HepG2 (cell line): Measurements from ENCODE around the gene SDE2. TPM values are rescaled to one million over a fixed set of nuclear protein-coding genes. Genes with fewer than 3 reads are reported as not detected.

Experiments
- ATAC-seq: fragments of 200-7000 bp; cut with Tn5 transposase; 3 replicates; pipeline ENCODE4 v1.9.1; 2020; ENCODE audit warnings: mild to moderate bottlenecking, moderate library complexity
- BruUV-seq: library from RNA; stranded (reverse); fragments of 400-500 nt; replicated peaks from 2 replicates; lab custom pipeline; 2021; lab: Mats Ljungman, UMichigan
- CTCF ChIA-PET: fragments of 300-600 bp; formaldehyde crosslinking; extraction: SDS; loops from one replicate; lab custom pipeline; 2021; ENCODE audit warnings: low total read pairs, inconsistent platforms, low intra/inter-chr PET ratio; lab: Yijun Ruan, JAX
- POLR2A ChIA-PET: fragments of 350-600 bp; sonication (Branson Sonifier 250); formaldehyde crosslinking; loops from one replicate; lab custom pipeline; 2020; ENCODE audit warnings: antibody characterized with exemption, inconsistent platforms; lab: Yijun Ruan, JAX
- DNase-seq: peaks from one replicate; pipeline ENCODE4 v3.0.0-alpha.2; 2015; ENCODE audit warnings: low spot score
- FAIRE-seq: peaks from 3 replicates; lab custom pipeline; 2011; peaks lifted over from hg19 to GRCh38; lab: Jason Lieb, UNC
- H2AFZ ChIP-seq: one replicate; pipeline ENCODE4 v1.6.1; 2011; ENCODE audit warnings: low read length, inconsistent platforms
- H3K27ac ChIP-seq: fragments of 300-600 bp; 3 replicates; pipeline ENCODE4 v1.8.0; 2011; ENCODE audit warnings: mixed run types, mild to moderate bottlenecking, mixed read lengths, low read length, inconsistent platforms; ENCODE audit not compliant: insufficient read depth; ENCODE audit errors: extremely low read length
- H3K27me3 ChIP-seq, 2 experiments: fragments of 200-600 bp in 1 of 2; 2 replicates in 1 of 2; 3 replicates in 1 of 2; pipeline versions ENCODE4 v1.6.0 to v1.8.0; 2011; ENCODE audit warnings: low read length in 2 of 2, mild to moderate bottlenecking in 2 of 2, moderate library complexity in 2 of 2, inconsistent platforms in 1 of 2; ENCODE audit not compliant: insufficient read depth in 2 of 2, control insufficient read depth in 1 of 2
- H3K36me3 ChIP-seq, 2 experiments: fragments of 200-600 bp in 1 of 2; replicated peaks in 1 of 2; 2 replicates in 1 of 2; 3 replicates in 1 of 2; pipeline versions ENCODE4 v1.5.1 to v1.8.0; 2011; ENCODE audit warnings: low read length in 2 of 2, inconsistent platforms in 1 of 2; ENCODE audit not compliant: insufficient read depth in 2 of 2, control insufficient read depth in 1 of 2
- H3K4me1 ChIP-seq: 2 replicates; pipeline ENCODE4 v1.5.1; 2012; ENCODE audit warnings: low read length, inconsistent platforms; ENCODE audit not compliant: insufficient read depth
- H3K4me2 ChIP-seq: 2 replicates; pipeline ENCODE4 v1.6.0; 2011; ENCODE audit warnings: low read depth, low read length, inconsistent platforms
- H3K4me3 ChIP-seq, 3 experiments: fragments of 200-600 bp in 1 of 3; sonication (generic), shearing (Covaris generic) in 1 of 3; replicated peaks in 1 of 3; 2 replicates each; pipeline ENCODE4 v1.5.1; 2011 to 2016; ENCODE audit warnings: low read length in 3 of 3, inconsistent platforms in 2 of 3, low read depth in 2 of 3, mild to moderate bottlenecking in 2 of 3, control low read depth in 1 of 3, mixed read lengths in 1 of 3; ENCODE audit not compliant: insufficient read depth in 1 of 3
- H3K79me2 ChIP-seq: one replicate; pipeline ENCODE4 v1.6.1; 2011; ENCODE audit warnings: low read length, inconsistent platforms; ENCODE audit not compliant: insufficient read depth
- H3K9ac ChIP-seq: 2 replicates; pipeline ENCODE4 v1.6.0; 2011; ENCODE audit warnings: mild to moderate bottlenecking, low read depth, low read length, inconsistent platforms; ENCODE audit not compliant: insufficient read depth
- H3K9me3 ChIP-seq: 2 replicates; pipeline ENCODE4 v1.5.1; 2012; ENCODE audit warnings: mild to moderate bottlenecking, low read length
- H4K20me1 ChIP-seq: 2 replicates; pipeline ENCODE4 v1.6.0; 2011; ENCODE audit warnings: inconsistent platforms, mild to moderate bottlenecking, low read length, moderate library complexity; ENCODE audit not compliant: insufficient read depth
- FOXO1 ChIP-seq: sonication (generic); formaldehyde crosslinking; IDR thresholded peaks from 2 replicates; pipeline ENCODE4 v1.4.0; 2020; ENCODE audit warnings: missing genetic modification reagents
- FUBP1 ChIP-seq: sonication (generic); formaldehyde crosslinking; IDR thresholded peaks from 2 replicates; pipeline ENCODE4 v1.5.1; 2020; ENCODE audit warnings: missing genetic modification reagents, mild to moderate bottlenecking, borderline replicate concordance
- HDAC6 ChIP-seq: fragments of 200-600 bp; sonication (generic); IDR thresholded peaks from 2 replicates; pipeline ENCODE4 v1.7.0; 2017; ENCODE audit warnings: mild to moderate bottlenecking, antibody characterized with exemption, low read length, low read depth
- ONECUT2 ChIP-seq: sonication (generic); formaldehyde crosslinking; IDR thresholded peaks from 2 replicates; pipeline ENCODE4 v1.4.0; 2020; ENCODE audit warnings: missing genetic modification reagents
- PITX1 ChIP-seq: sonication (generic); formaldehyde crosslinking; IDR thresholded peaks from 2 replicates; pipeline ENCODE4 v1.5.1; 2020; ENCODE audit warnings: mild to moderate bottlenecking, missing genetic modification reagents
- POGZ ChIP-seq: sonication (generic); formaldehyde crosslinking; IDR thresholded peaks from 2 replicates; pipeline ENCODE4 v1.4.0; 2020; ENCODE audit warnings: mild to moderate bottlenecking, missing genetic modification reagents
- RFXAP ChIP-seq: sonication (generic); formaldehyde crosslinking; IDR thresholded peaks from 2 replicates; pipeline ENCODE4 v1.4.0; 2020; ENCODE audit warnings: missing genetic modification reagents, borderline replicate concordance
- RNF2 ChIP-seq: fragments of 450-650 bp; conservative IDR thresholded peaks from 2 replicates; pipeline ENCODE4 v1.6.1; 2016; ENCODE audit warnings: low read depth
- SNAPC4 ChIP-seq: sonication (generic); formaldehyde crosslinking; IDR thresholded peaks from 2 replicates; pipeline ENCODE4 v1.4.0; 2020; ENCODE audit warnings: mild to moderate bottlenecking, missing genetic modification reagents
- TEF ChIP-seq: sonication (generic); formaldehyde crosslinking; IDR thresholded peaks from 2 replicates; pipeline ENCODE4 v1.5.0; 2020; ENCODE audit warnings: missing genetic modification reagents
- YY1 ChIP-seq: IDR thresholded peaks from 2 replicates; pipeline ENCODE4 v1.6.1; 2011; ENCODE audit warnings: low read length, low read depth, moderate library complexity, mild to moderate bottlenecking; ENCODE audit not compliant: insufficient read depth, insufficient replicate concordance
- ZNF691 ChIP-seq: sonication (generic); formaldehyde crosslinking; IDR thresholded peaks from 2 replicates; pipeline ENCODE4 v1.4.0; 2020; ENCODE audit warnings: missing genetic modification reagents, low read depth, mild to moderate bottlenecking, borderline replicate concordance
- ZNF773 ChIP-seq: sonication (generic); formaldehyde crosslinking; IDR thresholded peaks from 2 replicates; pipeline ENCODE4 v1.4.0; 2020; ENCODE audit warnings: missing genetic modification reagents, borderline replicate concordance
- WGBS: methylation state at CpG from one replicate; pipeline ENCODE4 v1.1.6; 2017; ENCODE audit warnings: low lambda C conversion rate; 5-methylcytosine and 5-hydroxymethylcytosine counted together
- in situ Hi-C: cut with HindIII; loops from 2 replicates; pipeline ENCODE4 v1.10.0; 2017; ENCODE audit warnings: low pct_unique_long_range_greater_than_20kb; ENCODE audit not compliant: extremely low pct_ligation_motif_present
- intact Hi-C: fragments of 100-400 bp; cut with micrococcal nuclease; formaldehyde crosslinking; loops from one replicate; pipeline ENCODE4 v1.10.0; 2022; ENCODE audit not compliant: unreplicated experiment
- polyA plus RNA-seq, 8 experiments: library from polyadenylated mRNA; depleted of rRNA in 3 of 8; stranded (reverse) in 7 of 8; unstranded in 1 of 8; fragments of >200 nt; fragmentation: Illumina TruSeq in 4 of 8; extraction: Trizol in 4 of 8; gene quantifications; 2 replicates each; pipeline versions ENCODE4 v1.2.1 to v1.2.3, GENCODE V29; 2011 to 2016; ENCODE audit warnings: low read depth in 4 of 8, missing spikeins in 1 of 8, mixed read lengths in 1 of 8; ENCODE audit not compliant: insufficient read depth in 1 of 8
- total RNA-seq, 5 experiments: library from RNA; depleted of rRNA; stranded (reverse); fragments of >200 nt; fragmentation: Illumina TruSeq; extraction: Trizol; gene quantifications; 2 replicates each; pipeline ENCODE4 v1.2.3, GENCODE V29; 2016; ENCODE audit warnings: low read depth in 1 of 5

Gene SDE2
- total and polyA plus RNA-seq, 2 of the 13 experiments (the other 11 are each of a cell fraction or from before 2014, with no cell fraction given), result 10.8 to 19.6 TPM

GRCh38 chr1:226035915-226036314 lies 36.8 kb upstream of the SDE2 start:
- no peaks in the 10 kb centered on the region for H4K20me1 ChIP-seq
- no peaks in the 10 kb centered on the region for H3K36me3 ChIP-seq
- POLR2A ChIA-PET, result no interaction called here
- in situ Hi-C loops (no loop called here), intact Hi-C loops (no loop called here)
- H3K79me2 ChIP-seq, result no peaks in the 10 kb centered on the region
- H3K4me2 ChIP-seq, result no peak overlapping the region
- H3K9ac ChIP-seq, result no peak overlapping the region
- CTCF ChIA-PET, result no interaction called here
- no peak overlapping the region for H2AFZ ChIP-seq
- DNase-seq (no peak), FAIRE-seq (no peak), ATAC-seq (no peak)
- H3K27me3 ChIP-seq, result peaks cover 1 to 5% of the 10 kb centered on the region in 2 experiments; a peak in 1 of 5 replicates
- no peaks in the 10 kb centered on the region for H3K4me1 ChIP-seq
- no TSS peak for BruUV-seq
- TF ChIP-seq POGZ (no peak), ZNF691 (CRISPR knock-in tag) (no peak), ZNF773 (no peak), SNAPC4 (CRISPR knock-in tag) (no peak), ONECUT2 (no peak), FUBP1 (no peak), RNF2 (no peak), RFXAP (no peak), YY1 (no peak), TEF (CRISPR knock-in tag) (no peak), FOXO1 (CRISPR knock-in tag) (no peak), PITX1 (no peak), HDAC6 (no peak)
- H3K4me3 ChIP-seq, result no peak overlapping the region
- no peak overlapping the region for H3K27ac ChIP-seq
- 79% methylated on average over 3 of the region's 5 CpGs for WGBS
- no peaks in the 10 kb centered on the region for H3K9me3 ChIP-seq
